Dermis lymphatic vessel endothelial cell (primary cell): Measurements from ENCODE around the gene DRD4. TPM values are rescaled to one million over a fixed set of nuclear protein-coding genes. Genes with fewer than 3 reads are reported as not detected.

Source experiments
- total RNA-seq: library from RNA; depleted of rRNA; stranded (reverse); fragments of >200 nt; gene quantifications from 2 replicates; pipeline ENCODE4 v1.2.1, GENCODE V29; 2014

DRD4 gene
- not detected in 2 replicates for total RNA-seq

GRCh38 chr11:636511-637332 is at the start of gene DRD4:
DRD4 (plus strand) TSS chr11:637269; CDS start chr11:637305, 36 bp downstream.

GRCh38 chr11:615504-616319 is 21.4 kb upstream of the DRD4 start, which contains the start of gene IRF7:
IRF7 (minus strand) TSS chr11:615950; CDS start chr11:615364, 586 bp downstream.

GRCh38 chr11:624705-625635 is 12.1 kb upstream of the DRD4 start, which contains the start of gene CDHR5:
CDHR5 (minus strand) TSS chr11:624955; CDS start chr11:624902, 53 bp downstream.

GRCh38 chr11:626475-627307 is 10.4 kb upstream of the DRD4 start, which contains the start of gene SCT:
SCT (minus strand) TSS chr11:627181; CDS start chr11:627143, 38 bp downstream.

Other genes with a start within 250 kb of the DRD4 start
- 0.11 and 0.26 TPM in 2 replicates for gene PKP3, start 243.1 kb upstream of the DRD4 start, total RNA-seq
- gene SIGIRR, start 222.3 kb upstream of the DRD4 start, total RNA-seq = 32.7 and 35.2 TPM in 2 replicates
- 0.69 and 0.76 TPM in 2 replicates for gene ANO9, start 195.3 kb upstream of the DRD4 start, total RNA-seq
- 31.1 TPM in 2 replicates for gene PTDSS2, start 187.0 kb upstream of the DRD4 start, total RNA-seq
- gene RNH1, start 130.0 kb upstream of the DRD4 start, total RNA-seq = 187 and 237 TPM in 2 replicates
- gene HRAS, start 101.7 kb upstream of the DRD4 start, total RNA-seq = 34.2 and 39.2 TPM in 2 replicates
- 0.34 and 0.43 TPM in 2 replicates for gene LRRC56, start 99.7 kb upstream of the DRD4 start, total RNA-seq
- gene LMNTD2, start 76.5 kb upstream of the DRD4 start, total RNA-seq = 1.5 and 1.7 TPM in 2 replicates
- gene RASSF7, start 76.3 kb upstream of the DRD4 start, total RNA-seq = 9.2 and 19.1 TPM in 2 replicates
- gene PHRF1, start 60.8 kb upstream of the DRD4 start, total RNA-seq = 17.6 and 19.3 TPM in 2 replicates
- 7.4 and 11.4 TPM in 2 replicates for gene IRF7, start 21.3 kb upstream of the DRD4 start, total RNA-seq
- gene CDHR5, start 12.3 kb upstream of the DRD4 start, total RNA-seq = not detected in 2 replicates
- gene SCT, start 10.1 kb upstream of the DRD4 start, total RNA-seq = not detected in 2 replicates
- gene DEAF1, start 58.0 kb downstream of the DRD4 start, total RNA-seq = 27.5 and 34.3 TPM in 2 replicates
- 7.9 and 11.1 TPM in 2 replicates for gene TMEM80, start 58.5 kb downstream of the DRD4 start, total RNA-seq
- gene EPS8L2, start 69.0 kb downstream of the DRD4 start, total RNA-seq = 1.9 and 2.1 TPM in 2 replicates
- 96.4 and 101 TPM in 2 replicates for gene TALDO1, start 110.2 kb downstream of the DRD4 start, total RNA-seq
- 22.9 and 25.1 TPM in 2 replicates for gene GATD1, start 140.2 kb downstream of the DRD4 start, total RNA-seq
- gene CEND1, start 152.8 kb downstream of the DRD4 start, total RNA-seq = 0.09 TPM in 1 of 2 replicates, not detected in the other
- gene SLC25A22, start 161.0 kb downstream of the DRD4 start, total RNA-seq = 4.7 and 5.2 TPM in 2 replicates
- gene PIDD1, start 168.0 kb downstream of the DRD4 start, total RNA-seq = 3.0 and 3.5 TPM in 2 replicates
- 292 and 295 TPM in 2 replicates for gene RPLP2, start 172.7 kb downstream of the DRD4 start, total RNA-seq
- gene PNPLA2, start 181.6 kb downstream of the DRD4 start, total RNA-seq = 45.8 and 67.0 TPM in 2 replicates
- 17.9 and 28.8 TPM in 2 replicates for gene CRACR2B, start 190.7 kb downstream of the DRD4 start, total RNA-seq
- 587 and 744 TPM in 2 replicates for gene CD151, start 195.7 kb downstream of the DRD4 start, total RNA-seq
- 133 and 311 TPM in 2 replicates for gene POLR2L, start 205.3 kb downstream of the DRD4 start, total RNA-seq
- 57.3 and 155 TPM in 2 replicates for gene TSPAN4, start 205.6 kb downstream of the DRD4 start, total RNA-seq